ENCODE data around the gene ATG10. TPM values are rescaled to one million over a fixed set of nuclear protein-coding genes. Genes with fewer than 3 reads are reported as not detected.

ATG10 gene
- polyA plus RNA-seq, 3 donors from 2014 or later, result 11.1 to 14.4 (median 12.5) TPM

DNA sequence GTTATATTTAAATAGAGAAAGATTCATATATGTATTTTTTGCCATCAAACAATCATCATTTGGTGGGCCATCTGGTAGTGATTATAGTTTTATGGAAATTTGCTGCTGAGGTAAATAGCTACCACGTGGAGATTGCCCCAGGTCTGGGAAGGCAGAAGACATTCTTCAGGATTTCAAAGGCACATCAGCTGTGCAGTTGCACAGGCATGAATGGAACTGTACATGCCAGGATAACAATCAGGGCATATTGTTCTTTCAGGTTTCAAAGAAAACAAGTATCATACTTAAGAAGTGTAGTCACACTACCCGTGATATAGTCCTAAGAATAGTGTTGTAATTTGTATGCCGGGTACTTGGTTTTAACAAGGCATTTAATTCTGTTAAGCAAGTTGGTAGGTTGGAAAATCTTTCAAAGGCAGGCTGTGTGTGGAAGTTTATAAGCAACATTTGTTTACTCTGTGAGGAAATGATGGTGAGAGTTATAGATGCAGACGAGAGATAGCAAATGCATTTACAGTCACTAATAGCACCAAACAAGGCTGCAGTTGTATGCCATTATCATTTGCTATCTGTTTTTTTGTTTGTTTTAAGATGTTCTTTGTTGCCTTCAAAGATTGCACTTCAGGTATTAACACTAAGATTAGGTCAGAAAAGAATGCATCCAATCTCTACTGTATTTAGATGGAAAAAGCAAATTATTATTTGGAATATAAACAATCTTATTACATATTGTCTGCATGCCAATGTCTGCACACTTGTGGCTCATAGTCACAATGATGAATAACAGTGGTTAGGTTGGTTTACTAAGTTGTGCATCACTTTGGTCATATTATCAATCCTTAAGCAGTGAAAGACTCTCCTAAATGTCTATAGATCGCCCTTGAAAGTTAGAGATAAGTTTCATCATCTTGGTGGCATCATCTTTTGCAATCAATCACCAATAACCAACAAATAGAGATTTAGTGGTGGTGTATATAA, 251.1 kb downstream of the ATG10 start:
- Mint-ChIP-seq H3K36me3 (peaks cover 0 to 3% (median 0%) of the 10 kb centered on the region in 3 donors), H3K27me3 (ENCODE audit: low read depth in 3 of 3) (peaks cover 0 to 1% (median 1%) of the 10 kb centered on the region in 3 donors), H3K4me3 (no peak overlapping the region), H3K9me3 (no peaks in the 10 kb centered on the region), H3K27ac (no peak overlapping the region), H3K4me1 (peaks cover 6 to 16% of the 10 kb centered on the region in 2 donors)
- DNase-seq, result no peak

DNA sequence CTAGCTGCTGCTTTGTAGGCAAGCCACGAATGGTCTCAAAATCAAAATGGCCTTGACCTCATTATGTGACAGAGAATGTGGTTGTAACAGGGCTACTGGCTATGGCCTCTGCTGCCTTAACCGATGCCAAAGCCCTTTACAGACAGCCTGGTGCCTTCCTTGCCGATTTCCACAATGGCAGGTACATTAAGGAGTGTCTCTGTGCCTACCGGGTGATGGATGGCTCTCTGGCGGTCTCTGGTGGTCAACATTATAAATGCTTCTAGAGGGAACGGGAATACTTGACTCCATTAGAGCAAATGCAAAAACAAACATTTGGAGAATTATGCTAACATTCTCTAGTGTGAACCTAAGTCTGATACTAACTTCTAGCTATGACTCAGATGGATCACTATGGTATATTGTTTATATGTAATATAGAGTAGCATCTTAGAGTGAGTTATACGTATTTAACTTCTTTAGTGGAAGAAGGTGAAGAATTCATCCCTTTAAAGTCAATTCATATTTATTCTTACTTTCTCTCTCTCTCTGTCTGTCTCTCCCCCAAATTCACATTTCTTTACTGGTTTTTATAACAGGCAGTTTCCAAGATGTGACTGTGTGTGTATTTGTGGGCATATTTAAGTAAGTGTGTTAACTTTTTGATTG, 253.8 kb downstream of the ATG10 start:
- Mint-ChIP-seq H3K4me3 (no peak overlapping the region), H3K27ac (no peak overlapping the region), H3K27me3 (ENCODE audit: low read depth in 3 of 3) (no peaks in the 10 kb centered on the region), H3K9me3 (no peaks in the 10 kb centered on the region), H3K36me3 (no peaks in the 10 kb centered on the region), H3K4me1 (peaks cover 0 to 7% of the 10 kb centered on the region in 2 donors)
- DNase-seq, result peak; percentile 49 to 60 (median 50)

DNA sequence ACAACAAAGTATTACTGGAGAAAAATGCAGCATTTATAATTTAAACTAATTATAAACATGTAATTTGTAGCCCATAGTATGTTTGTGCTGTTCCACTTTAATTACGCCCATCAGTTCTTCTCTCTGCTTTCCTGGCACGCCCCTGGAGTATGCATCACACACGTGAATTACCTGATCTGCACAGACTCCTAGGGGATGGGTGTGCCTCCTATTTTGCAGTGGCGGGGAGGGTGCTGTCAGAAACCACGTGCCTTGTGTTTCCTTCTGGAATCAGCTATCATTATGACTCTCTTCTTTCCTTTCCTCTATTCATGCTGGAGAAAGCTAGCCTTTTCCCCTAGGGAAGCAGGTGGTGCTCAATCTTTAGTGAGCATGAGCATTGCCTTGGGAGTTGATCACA, 263.1 kb downstream of the ATG10 start:
- H3K36me3 Mint-ChIP-seq, result no peaks in the 10 kb centered on the region
- no peaks in the 10 kb centered on the region for H3K27me3 Mint-ChIP-seq (ENCODE audit: low read depth in 3 of 3)
- no peak overlapping the region for H3K4me3 Mint-ChIP-seq
- no peak for DNase-seq
- no peaks in the 10 kb centered on the region for H3K9me3 Mint-ChIP-seq
- H3K27ac Mint-ChIP-seq, result no peak overlapping the region
- H3K4me1 Mint-ChIP-seq, result no peaks in the 10 kb centered on the region

DNA sequence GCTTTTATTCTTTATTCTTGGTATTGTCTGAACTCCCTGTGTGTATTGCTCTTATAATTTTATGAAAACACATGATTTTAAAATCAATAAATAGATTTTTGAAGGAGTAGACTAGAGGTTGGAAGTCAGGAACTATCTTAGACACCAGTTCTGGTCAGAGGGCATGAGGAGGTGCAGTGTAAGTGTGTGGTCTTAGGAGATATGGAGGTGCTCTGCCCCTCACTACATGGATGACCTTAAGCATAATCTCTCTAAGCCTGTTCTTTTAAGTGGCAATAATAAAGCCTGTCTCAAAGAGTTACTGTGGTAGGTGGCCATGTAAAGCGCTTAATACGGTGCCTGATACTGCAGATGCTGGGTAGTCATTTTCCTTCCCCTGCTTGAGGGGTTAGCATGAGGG, 272.3 kb downstream of the ATG10 start:
- DNase-seq, result no peak
- no peaks in the 10 kb centered on the region for H3K4me1 Mint-ChIP-seq
- peaks cover 4 to 22% (median 16%) of the 10 kb centered on the region in 6 donors for H3K9me3 Mint-ChIP-seq
- H3K27me3 Mint-ChIP-seq (ENCODE audit: low read depth in 3 of 3), result peaks cover 0 to 2% (median 0%) of the 10 kb centered on the region in 3 donors
- peaks cover 10 to 15% (median 15%) of the 10 kb centered on the region in 3 donors for H3K36me3 Mint-ChIP-seq
- no peak overlapping the region for H3K4me3 Mint-ChIP-seq
- H3K27ac Mint-ChIP-seq, result no peak overlapping the region

DNA sequence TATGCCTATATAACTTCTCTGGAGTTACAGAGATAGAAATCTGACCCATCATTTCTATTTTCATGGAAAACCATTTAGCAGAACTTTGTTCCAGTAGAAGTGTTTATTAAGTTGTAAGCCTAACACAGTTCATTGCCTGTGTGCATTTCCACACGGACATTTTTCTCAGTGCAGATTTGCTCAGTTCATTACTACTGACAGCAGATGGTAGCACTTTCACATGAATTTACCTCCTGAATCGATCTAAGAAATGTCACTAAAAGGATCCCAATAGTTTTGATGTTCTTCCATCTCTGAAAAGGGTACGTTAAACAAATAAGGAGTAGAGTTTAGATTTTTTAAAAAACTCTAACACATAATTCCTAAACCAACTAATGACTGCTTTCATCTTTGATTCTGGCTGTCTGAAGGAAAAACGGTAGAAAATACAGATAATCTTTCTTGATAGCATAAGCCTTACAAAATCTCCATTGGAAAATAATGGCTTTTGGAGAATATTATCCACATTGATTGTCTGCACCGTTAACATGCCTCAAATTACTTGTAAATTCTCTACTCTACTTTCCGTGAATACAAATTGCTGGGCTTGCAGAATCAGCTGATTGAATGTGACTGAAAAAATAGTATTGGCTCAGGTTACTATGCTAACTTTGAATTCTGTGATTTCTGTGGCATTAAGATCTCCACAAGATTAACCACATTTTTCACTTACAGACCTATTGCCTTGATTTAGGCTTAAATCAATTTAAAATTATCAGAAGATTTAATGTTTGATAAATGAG, 273.2 kb downstream of the ATG10 start:
- Mint-ChIP-seq H3K9me3 (peaks cover 4 to 22% (median 16%) of the 10 kb centered on the region in 6 donors), H3K36me3 (peaks cover 10 to 16% (median 15%) of the 10 kb centered on the region in 3 donors), H3K4me3 (no peak overlapping the region), H3K4me1 (no peaks in the 10 kb centered on the region), H3K27ac (no peak overlapping the region), H3K27me3 (ENCODE audit: low read depth in 3 of 3) (peaks cover 0 to 2% (median 0%) of the 10 kb centered on the region in 3 donors)
- no peak for DNase-seq

DNA sequence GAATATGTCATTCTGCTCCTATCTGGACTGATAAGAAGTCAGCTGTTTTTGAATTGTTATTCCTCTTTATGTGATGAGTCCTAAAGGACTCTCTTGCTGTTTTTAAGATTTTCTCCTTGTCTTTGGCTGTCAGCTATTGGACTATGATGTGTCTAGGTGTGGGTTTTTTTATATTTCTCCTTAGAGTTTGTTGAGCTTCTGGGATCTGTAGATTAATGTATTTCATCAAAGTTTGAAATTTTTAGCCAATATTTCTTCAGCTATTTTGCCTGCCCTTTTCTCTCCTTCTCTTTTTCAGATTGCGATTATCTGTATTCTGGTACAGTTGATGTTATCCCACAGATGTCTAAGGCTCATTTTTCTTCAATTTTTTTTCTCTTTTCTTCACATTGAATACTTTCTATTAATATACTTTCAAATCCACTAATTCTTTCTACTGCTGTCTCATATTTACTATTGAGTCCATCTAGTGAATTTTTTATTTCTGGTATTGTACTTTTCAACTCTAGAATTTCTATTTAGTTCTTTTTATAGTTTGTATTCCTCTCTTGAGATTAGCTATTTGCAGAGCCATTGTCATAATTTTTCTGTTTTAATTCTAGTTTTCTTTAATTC, 275.2 kb downstream of the ATG10 start:
- Mint-ChIP-seq H3K4me1 (no peaks in the 10 kb centered on the region), H3K36me3 (peaks cover 10 to 21% (median 19%) of the 10 kb centered on the region in 3 donors), H3K9me3 (peaks cover 4 to 22% (median 16%) of the 10 kb centered on the region in 6 donors), H3K4me3 (no peak overlapping the region), H3K27ac (no peak overlapping the region), H3K27me3 (ENCODE audit: low read depth in 3 of 3) (peaks cover 0 to 2% (median 0%) of the 10 kb centered on the region in 3 donors)
- no peak for DNase-seq

DNA sequence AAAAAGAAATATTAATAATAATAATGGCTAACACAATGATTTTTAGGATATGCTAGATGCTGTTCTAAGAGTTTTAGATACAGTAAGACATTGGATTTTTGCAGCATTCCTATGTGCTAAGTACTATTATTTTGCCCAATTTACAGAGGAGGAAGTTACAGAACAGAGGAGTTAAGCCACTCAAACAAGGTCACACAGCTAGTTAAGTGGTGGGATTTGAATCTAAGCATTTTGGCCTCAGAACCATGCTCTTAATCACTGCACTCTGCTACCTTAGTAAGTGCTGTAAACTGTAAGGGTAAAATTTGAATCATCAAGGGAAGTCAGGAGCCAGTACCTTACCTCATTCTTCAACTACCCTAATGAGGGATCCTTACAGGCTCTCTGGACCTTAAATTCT, 280.9 kb downstream of the ATG10 start:
- H3K36me3 Mint-ChIP-seq, result peaks cover 6 to 18% (median 11%) of the 10 kb centered on the region in 3 donors
- DNase-seq, result no peak
- peaks cover 1 to 6% (median 5%) of the 10 kb centered on the region in 6 donors for H3K9me3 Mint-ChIP-seq
- H3K4me3 Mint-ChIP-seq, result no peak overlapping the region
- H3K4me1 Mint-ChIP-seq, result no peaks in the 10 kb centered on the region
- no peaks in the 10 kb centered on the region for H3K27me3 Mint-ChIP-seq (ENCODE audit: low read depth in 3 of 3)
- no peak overlapping the region for H3K27ac Mint-ChIP-seq

DNA sequence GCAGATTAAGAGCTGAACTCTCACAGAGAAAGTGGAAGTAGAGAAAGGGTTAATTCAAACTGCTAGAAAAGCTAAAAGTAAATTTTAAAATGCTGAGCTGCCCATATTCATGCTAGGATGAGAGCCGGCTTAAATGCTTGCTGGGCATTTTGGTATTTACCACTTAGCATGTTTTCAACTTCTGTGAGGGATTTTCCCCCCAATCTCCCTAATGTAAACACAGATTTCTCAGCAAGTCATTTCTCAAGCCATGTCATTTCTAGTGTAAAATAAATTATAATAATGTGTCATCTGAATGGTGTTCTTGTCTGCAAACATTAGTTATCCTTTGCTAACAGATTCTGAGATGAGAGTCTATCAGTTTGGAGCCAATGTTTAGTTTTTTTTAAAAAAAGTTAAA, 284.0 kb downstream of the ATG10 start:
- H3K27ac Mint-ChIP-seq, result no peak overlapping the region
- no peaks in the 10 kb centered on the region for H3K9me3 Mint-ChIP-seq
- no peaks in the 10 kb centered on the region for H3K4me1 Mint-ChIP-seq
- H3K4me3 Mint-ChIP-seq, result no peak overlapping the region
- H3K36me3 Mint-ChIP-seq, result peaks cover 0 to 7% (median 0%) of the 10 kb centered on the region in 3 donors
- no peak for DNase-seq
- no peaks in the 10 kb centered on the region for H3K27me3 Mint-ChIP-seq (ENCODE audit: low read depth in 3 of 3)

DNA sequence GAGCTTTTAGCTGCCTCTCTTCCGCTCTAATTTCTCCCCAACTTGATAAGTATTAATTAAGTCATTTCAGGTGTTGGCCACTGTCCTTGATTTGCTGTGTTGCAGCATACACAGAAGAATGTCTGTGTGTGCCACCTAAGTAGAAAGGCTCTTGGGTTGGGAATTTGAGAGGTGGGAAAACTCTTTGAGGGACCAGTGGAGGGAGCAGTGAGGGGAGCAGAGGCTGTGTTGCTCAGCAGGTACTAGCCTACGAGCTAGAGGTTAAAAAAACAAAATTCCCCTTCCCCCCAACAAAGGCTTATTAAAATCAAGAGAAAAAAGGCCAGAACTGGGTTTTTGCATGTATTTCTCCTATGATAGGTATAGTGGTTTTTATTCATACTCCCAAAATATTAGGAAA, 285.4 kb downstream of the ATG10 start:
- Mint-ChIP-seq H3K4me1 (no peaks in the 10 kb centered on the region), H3K9me3 (no peaks in the 10 kb centered on the region), H3K27me3 (ENCODE audit: low read depth in 3 of 3) (no peaks in the 10 kb centered on the region), H3K36me3 (peaks cover 0 to 7% (median 0%) of the 10 kb centered on the region in 3 donors), H3K4me3 (no peak overlapping the region), H3K27ac (no peak overlapping the region)
- DNase-seq, result no peak

DNA sequence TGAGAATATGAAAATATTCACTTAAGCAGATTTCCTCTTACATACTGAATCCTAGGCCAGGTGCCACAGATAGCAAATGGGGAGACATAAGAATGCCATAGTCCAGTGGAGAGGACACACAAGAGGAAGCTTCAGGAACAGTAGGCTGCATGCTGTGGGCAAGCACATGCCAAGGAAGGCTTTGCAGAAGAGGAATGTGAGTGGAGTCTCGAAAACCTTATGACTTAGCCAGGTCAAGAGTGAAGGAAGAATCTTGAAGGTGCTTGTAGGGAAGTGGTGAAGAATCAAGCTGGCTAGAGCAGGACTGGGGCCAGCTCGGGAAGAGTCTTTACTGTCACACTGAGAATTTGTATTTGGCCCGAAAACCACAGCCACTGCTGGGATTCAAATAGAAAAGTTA, 285.9 kb downstream of the ATG10 start:
- H3K27me3 Mint-ChIP-seq (ENCODE audit: low read depth in 3 of 3), result no peaks in the 10 kb centered on the region
- DNase-seq, result no peak
- H3K4me3 Mint-ChIP-seq, result no peak overlapping the region
- H3K27ac Mint-ChIP-seq, result no peak overlapping the region
- H3K9me3 Mint-ChIP-seq, result no peaks in the 10 kb centered on the region
- no peaks in the 10 kb centered on the region for H3K4me1 Mint-ChIP-seq
- peaks cover 0 to 7% (median 0%) of the 10 kb centered on the region in 3 donors for H3K36me3 Mint-ChIP-seq

DNA sequence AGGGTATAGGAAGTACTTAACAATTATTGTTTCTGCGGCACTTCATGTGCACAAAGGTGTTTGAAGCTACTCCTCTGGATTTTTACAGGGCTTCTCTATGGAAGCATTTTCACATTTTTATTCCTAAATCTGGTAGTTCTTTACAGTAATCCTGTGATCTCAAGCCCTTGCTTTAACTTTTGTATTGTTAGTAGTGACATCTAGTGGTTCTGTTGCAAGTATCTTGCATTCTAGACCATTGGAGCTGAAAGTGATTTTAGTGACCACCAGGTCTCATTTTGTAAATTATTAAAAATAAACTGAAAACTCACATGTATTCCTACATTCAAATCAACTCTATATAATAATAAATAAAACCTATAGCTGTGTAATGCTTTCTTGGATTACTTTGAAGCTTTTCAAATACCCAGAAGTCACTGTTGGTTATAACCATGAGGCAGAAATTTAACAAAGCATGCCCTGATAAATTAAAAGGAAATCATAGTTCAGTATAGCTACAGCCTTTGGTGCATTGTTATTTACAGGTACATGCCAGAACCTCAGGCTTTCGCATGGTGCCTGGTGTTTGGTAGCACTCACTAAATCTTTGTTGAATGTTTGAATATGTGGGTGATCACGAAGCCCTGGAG, 287.5 kb downstream of the ATG10 start:
- Mint-ChIP-seq H3K27ac (no peak overlapping the region), H3K36me3 (peaks cover 0 to 3% (median 0%) of the 10 kb centered on the region in 3 donors), H3K27me3 (ENCODE audit: low read depth in 3 of 3) (no peaks in the 10 kb centered on the region), H3K9me3 (no peaks in the 10 kb centered on the region), H3K4me1 (no peaks in the 10 kb centered on the region), H3K4me3 (no peak overlapping the region)
- DNase-seq, result no peak

DNA sequence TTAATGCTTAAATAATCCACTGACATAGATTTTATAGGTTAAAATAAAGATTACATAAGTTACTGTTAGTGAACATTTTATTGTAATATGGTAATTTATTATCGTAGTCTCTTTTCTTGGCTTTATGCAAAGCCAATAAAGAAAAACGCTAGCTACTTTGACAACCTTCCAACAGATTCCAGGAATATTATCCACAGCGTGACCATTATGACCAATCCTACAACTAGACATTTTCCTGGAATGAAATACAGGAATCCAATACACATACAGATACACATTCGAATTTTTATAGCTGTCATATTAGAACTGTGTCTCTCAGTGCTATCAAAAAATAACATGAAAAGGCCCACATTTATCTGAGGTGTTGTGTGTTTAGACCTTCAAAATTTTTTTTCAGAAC, 293.2 kb downstream of the ATG10 start:
- Mint-ChIP-seq H3K9me3 (peaks cover 2 to 14% (median 7%) of the 10 kb centered on the region in 6 donors), H3K36me3 (peaks cover 17 to 28% (median 25%) of the 10 kb centered on the region in 3 donors)

More for the DNA sequence above, 293.2 kb downstream of the ATG10 start:
- DNase-seq, result no peak
- H3K4me3 Mint-ChIP-seq, result no peak overlapping the region
- H3K27me3 Mint-ChIP-seq (ENCODE audit: low read depth in 3 of 3), result no peaks in the 10 kb centered on the region
- H3K4me1 Mint-ChIP-seq, result peaks cover 0 to 1% of the 10 kb centered on the region in 2 donors
- no peak overlapping the region for H3K27ac Mint-ChIP-seq

Measured in immature natural killer cell (primary cell).